ENCODE results near the gene MEOX1.
"Not testable (repeated sequence)": the region's sequence is repeated elsewhere in the genome, so short reads cannot be mapped to it uniquely, and the experiment has no call there.

MEOX1 gene

GRCh38 chr17:43613917-43614316 lies 47.8 kb downstream of the MEOX1 start:
- Histone ChIP-seq H3K4me3 (ENCODE audit: low read depth in 1 of 2, low read length in 2 of 2) (no peak overlapping the region), H3K4me1 (ENCODE audit: insufficient read depth, low read length) (peaks cover 18% of the 10 kb centered on the region), H3K27ac (ENCODE audit: low read depth, low read length) (peak overlapping the region; percentile 9), H3K27me3 (ENCODE audit: control insufficient read depth in 1 of 2, insufficient read depth in 2 of 2, low read length in 2 of 2) (no peaks in the 10 kb centered on the region), H3K36me3 (ENCODE audit: insufficient read depth, low read length) (no peaks in the 10 kb centered on the region), H3K9ac (ENCODE audit: low read length) (no peak overlapping the region), H3K9me3 (ENCODE audit: low read length) (no peaks in the 10 kb centered on the region)

- H3K4me3 ChIP-seq (ENCODE audit: low read depth in 1 of 2, low read length in 2 of 2): no peak overlapping the region
- H3K4me1 ChIP-seq (ENCODE audit: insufficient read depth, low read length): peaks cover 18% of the 10 kb centered on the region
- no peak overlapping the region for H3K27ac ChIP-seq (ENCODE audit: low read depth, low read length)
- H3K9ac ChIP-seq (ENCODE audit: low read length): no peak overlapping the region
- H3K36me3 ChIP-seq (ENCODE audit: insufficient read depth, low read length): no peaks in the 10 kb centered on the region
- no peaks in the 10 kb centered on the region for H3K27me3 ChIP-seq (ENCODE audit: control insufficient read depth in 1 of 2, insufficient read depth in 2 of 2, low read length in 2 of 2)
- no peaks in the 10 kb centered on the region for H3K9me3 ChIP-seq (ENCODE audit: low read length)
These were observed 49.2 kb downstream of the MEOX1 start for GRCh38 chr17:43612515-43612914.

- no peak overlapping the region for H3K27ac ChIP-seq (ENCODE audit: low read depth, low read length)
- no peaks in the 10 kb centered on the region for H3K9me3 ChIP-seq (ENCODE audit: low read length)
- H3K4me3 ChIP-seq (ENCODE audit: low read depth in 1 of 2, low read length in 2 of 2): no peak overlapping the region
- H3K36me3 ChIP-seq (ENCODE audit: insufficient read depth, low read length): no peaks in the 10 kb centered on the region
- H3K27me3 ChIP-seq (ENCODE audit: control insufficient read depth in 1 of 2, insufficient read depth in 2 of 2, low read length in 2 of 2): no peaks in the 10 kb centered on the region
- no peak overlapping the region for H3K9ac ChIP-seq (ENCODE audit: low read length)
- H3K4me1 ChIP-seq (ENCODE audit: insufficient read depth, low read length): peaks cover 18% of the 10 kb centered on the region
These were observed 50.3 kb downstream of the MEOX1 start for GRCh38 chr17:43611230-43611969.

- Histone ChIP-seq H3K9ac (ENCODE audit: low read length) (no peak overlapping the region), H3K27me3 (ENCODE audit: control insufficient read depth in 1 of 2, insufficient read depth in 2 of 2, low read length in 2 of 2) (no peaks in the 10 kb centered on the region), H3K9me3 (ENCODE audit: low read length) (no peaks in the 10 kb centered on the region), H3K27ac (ENCODE audit: low read depth, low read length) (no peak overlapping the region), H3K4me1 (ENCODE audit: insufficient read depth, low read length) (peaks cover 13% of the 10 kb centered on the region), H3K36me3 (ENCODE audit: insufficient read depth, low read length) (no peaks in the 10 kb centered on the region), H3K4me3 (ENCODE audit: low read depth in 1 of 2, low read length in 2 of 2) (no peak overlapping the region)
These were observed 51.9 kb downstream of the MEOX1 start for GRCh38 chr17:43609613-43610385.

- H3K4me1 ChIP-seq (ENCODE audit: insufficient read depth, low read length): no peaks in the 10 kb centered on the region
- no peak overlapping the region for H3K4me3 ChIP-seq (ENCODE audit: low read depth in 1 of 2, low read length in 2 of 2)
- no peaks in the 10 kb centered on the region for H3K36me3 ChIP-seq (ENCODE audit: insufficient read depth, low read length)
- H3K27me3 ChIP-seq (ENCODE audit: control insufficient read depth in 1 of 2, insufficient read depth in 2 of 2, low read length in 2 of 2): no peaks in the 10 kb centered on the region
- no peaks in the 10 kb centered on the region for H3K9me3 ChIP-seq (ENCODE audit: low read length)
- H3K9ac ChIP-seq (ENCODE audit: low read length): no peak overlapping the region
- H3K27ac ChIP-seq (ENCODE audit: low read depth, low read length): no peak overlapping the region
These were observed 53.4 kb downstream of the MEOX1 start for GRCh38 chr17:43608313-43608712.

- Histone ChIP-seq H3K9ac (ENCODE audit: low read length) (no peak overlapping the region), H3K4me1 (ENCODE audit: insufficient read depth, low read length) (peaks cover 19% of the 10 kb centered on the region), H3K4me3 (ENCODE audit: low read depth in 1 of 2, low read length in 2 of 2) (no peak overlapping the region), H3K27me3 (ENCODE audit: control insufficient read depth in 1 of 2, insufficient read depth in 2 of 2, low read length in 2 of 2) (no peaks in the 10 kb centered on the region), H3K36me3 (ENCODE audit: insufficient read depth, low read length) (no peaks in the 10 kb centered on the region), H3K27ac (ENCODE audit: low read depth, low read length) (no peak overlapping the region), H3K9me3 (ENCODE audit: low read length) (no peaks in the 10 kb centered on the region)
These were observed 57.2 kb downstream of the MEOX1 start for GRCh38 chr17:43604549-43604948.

- Histone ChIP-seq H3K36me3 (ENCODE audit: insufficient read depth, low read length) (no peaks in the 10 kb centered on the region), H3K9me3 (ENCODE audit: low read length) (no peaks in the 10 kb centered on the region), H3K4me3 (ENCODE audit: low read depth in 1 of 2, low read length in 2 of 2) (no peak overlapping the region), H3K27me3 (ENCODE audit: control insufficient read depth in 1 of 2, insufficient read depth in 2 of 2, low read length in 2 of 2) (no peaks in the 10 kb centered on the region), H3K27ac (ENCODE audit: low read depth, low read length) (no peak overlapping the region), H3K4me1 (ENCODE audit: insufficient read depth, low read length) (peaks cover 31% of the 10 kb centered on the region), H3K9ac (ENCODE audit: low read length) (no peak overlapping the region)
These were observed 58.4 kb downstream of the MEOX1 start for GRCh38 chr17:43603321-43603720.

GRCh38 chr17:43602556-43602955 lies 59.2 kb downstream of the MEOX1 start:
- H3K9ac ChIP-seq (ENCODE audit: low read length); H3K9me3 ChIP-seq (ENCODE audit: low read length); H3K36me3 ChIP-seq (ENCODE audit: insufficient read depth, low read length); H3K4me3 ChIP-seq (ENCODE audit: low read depth in 1 of 2, low read length in 2 of 2); H3K27me3 ChIP-seq (ENCODE audit: control insufficient read depth in 1 of 2, insufficient read depth in 2 of 2, low read length in 2 of 2); H3K27ac ChIP-seq (ENCODE audit: low read depth, low read length): not testable (repeated sequence)
- H3K4me1 ChIP-seq (ENCODE audit: insufficient read depth, low read length): peaks cover 34% of the 10 kb centered on the region

GRCh38 chr17:43601280-43602039 lies 60.3 kb downstream of the MEOX1 start:
- H3K9ac ChIP-seq (ENCODE audit: low read length): peak overlapping the region; percentile 43
- H3K9me3 ChIP-seq (ENCODE audit: low read length): no peaks in the 10 kb centered on the region
- peak overlapping the region; percentile 48 for H3K27ac ChIP-seq (ENCODE audit: low read depth, low read length)
- no peak overlapping the region for H3K4me3 ChIP-seq (ENCODE audit: low read depth in 1 of 2, low read length in 2 of 2)
- H3K4me1 ChIP-seq (ENCODE audit: insufficient read depth, low read length): peaks cover 34% of the 10 kb centered on the region
- no peaks in the 10 kb centered on the region for H3K27me3 ChIP-seq (ENCODE audit: control insufficient read depth in 1 of 2, insufficient read depth in 2 of 2, low read length in 2 of 2)
- no peaks in the 10 kb centered on the region for H3K36me3 ChIP-seq (ENCODE audit: insufficient read depth, low read length)

GRCh38 chr17:43599835-43600234 lies 61.9 kb downstream of the MEOX1 start:
- no peak overlapping the region for H3K27ac ChIP-seq (ENCODE audit: low read depth, low read length)
- no peaks in the 10 kb centered on the region for H3K27me3 ChIP-seq (ENCODE audit: control insufficient read depth in 1 of 2, insufficient read depth in 2 of 2, low read length in 2 of 2)
- no peak overlapping the region for H3K9ac ChIP-seq (ENCODE audit: low read length)
- no peak overlapping the region for H3K4me3 ChIP-seq (ENCODE audit: low read depth in 1 of 2, low read length in 2 of 2)
- H3K36me3 ChIP-seq (ENCODE audit: insufficient read depth, low read length): no peaks in the 10 kb centered on the region
- peaks cover 34% of the 10 kb centered on the region for H3K4me1 ChIP-seq (ENCODE audit: insufficient read depth, low read length)
- H3K9me3 ChIP-seq (ENCODE audit: low read length): no peaks in the 10 kb centered on the region

GRCh38 chr17:43599046-43599395 lies 62.7 kb downstream of the MEOX1 start:
- no peak overlapping the region for H3K27ac ChIP-seq (ENCODE audit: low read depth, low read length)
- no peaks in the 10 kb centered on the region for H3K9me3 ChIP-seq (ENCODE audit: low read length)
- peaks cover 34% of the 10 kb centered on the region for H3K4me1 ChIP-seq (ENCODE audit: insufficient read depth, low read length)
- no peaks in the 10 kb centered on the region for H3K27me3 ChIP-seq (ENCODE audit: control insufficient read depth in 1 of 2, insufficient read depth in 2 of 2, low read length in 2 of 2)
- no peak overlapping the region for H3K9ac ChIP-seq (ENCODE audit: low read length)
- no peaks in the 10 kb centered on the region for H3K36me3 ChIP-seq (ENCODE audit: insufficient read depth, low read length)
- H3K4me3 ChIP-seq (ENCODE audit: low read depth in 1 of 2, low read length in 2 of 2): no peak overlapping the region

Data from muscle layer of colon (tissue), 2 donors.